Right lobe of liver (tissue), 4 donors: ENCODE measurements around the gene P2RX7.

ENCODE experiments used
- POLR2A ChIP-seq: fragments of 450-650 bp; IDR thresholded peaks from one replicate; pipeline ENCODE4 v1.6.1; 2017; ENCODE audit warnings: antibody characterized with exemption, mild to moderate bottlenecking
- TF ChIP-seq, protein P1 (sequence below), 4 donors: fragments of 200-600 bp in 3 of 4; fragments of 450-650 bp in 1 of 4; IDR thresholded peaks; one replicate each; pipeline versions ENCODE4 v1.5.1 to v1.8.0; 2016 to 2022; ENCODE audit warnings: antibody characterized with exemption in 4 of 4, mild to moderate bottlenecking in 2 of 4
- donor health status: DM: no; HTN: no; CAD: no.
- donor health status: DM: no; HTN: no; CAD: no.
- donor health status: DM: no; HTN: yes; CAD: no.

DNA sequence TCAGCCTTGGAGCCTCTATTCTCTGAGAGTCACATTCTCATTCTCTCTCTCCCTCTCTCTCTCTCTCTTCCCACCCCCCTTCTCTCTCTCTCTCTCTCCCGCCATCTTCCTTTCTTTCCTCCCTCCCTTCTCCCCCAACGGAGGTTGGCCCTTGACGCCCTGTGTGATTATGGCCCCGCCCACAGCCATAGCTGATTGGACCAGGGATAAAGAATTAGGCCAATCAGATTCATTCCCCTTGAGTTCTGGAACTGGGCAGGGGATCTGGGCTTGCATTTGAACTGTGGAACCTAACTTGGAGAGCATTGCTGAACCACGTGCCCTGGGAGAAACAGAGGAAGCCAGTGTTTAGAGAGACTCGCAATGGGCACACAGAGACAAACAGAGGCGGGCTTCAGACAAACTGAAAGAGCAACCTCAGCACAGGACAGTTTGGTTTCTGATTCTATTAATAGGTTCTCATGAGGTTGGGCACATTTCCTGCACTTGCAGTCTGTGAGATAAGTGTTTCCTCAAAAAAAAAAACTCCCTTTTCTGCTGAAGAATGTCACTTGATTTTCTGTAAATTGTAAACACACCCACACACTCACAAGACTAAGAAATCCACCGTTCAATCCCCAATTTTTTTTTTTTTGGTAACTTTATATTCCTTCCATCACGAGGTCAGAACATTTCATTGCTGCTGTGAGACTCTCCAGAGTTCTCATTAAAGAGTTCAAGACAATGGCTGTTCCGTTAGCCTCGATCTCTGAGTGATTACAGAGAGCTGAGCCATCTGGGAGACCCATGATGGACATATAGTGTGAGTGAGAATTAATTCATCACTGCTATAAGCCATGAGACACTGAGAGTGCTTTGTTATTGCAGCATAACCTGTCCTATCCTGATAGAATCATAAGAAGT lies 3.5 kb upstream of the P2RX7 start:
- TF ChIP-seq POLR2A: peak; percentile 9
- TF ChIP-seq, protein P1, sequence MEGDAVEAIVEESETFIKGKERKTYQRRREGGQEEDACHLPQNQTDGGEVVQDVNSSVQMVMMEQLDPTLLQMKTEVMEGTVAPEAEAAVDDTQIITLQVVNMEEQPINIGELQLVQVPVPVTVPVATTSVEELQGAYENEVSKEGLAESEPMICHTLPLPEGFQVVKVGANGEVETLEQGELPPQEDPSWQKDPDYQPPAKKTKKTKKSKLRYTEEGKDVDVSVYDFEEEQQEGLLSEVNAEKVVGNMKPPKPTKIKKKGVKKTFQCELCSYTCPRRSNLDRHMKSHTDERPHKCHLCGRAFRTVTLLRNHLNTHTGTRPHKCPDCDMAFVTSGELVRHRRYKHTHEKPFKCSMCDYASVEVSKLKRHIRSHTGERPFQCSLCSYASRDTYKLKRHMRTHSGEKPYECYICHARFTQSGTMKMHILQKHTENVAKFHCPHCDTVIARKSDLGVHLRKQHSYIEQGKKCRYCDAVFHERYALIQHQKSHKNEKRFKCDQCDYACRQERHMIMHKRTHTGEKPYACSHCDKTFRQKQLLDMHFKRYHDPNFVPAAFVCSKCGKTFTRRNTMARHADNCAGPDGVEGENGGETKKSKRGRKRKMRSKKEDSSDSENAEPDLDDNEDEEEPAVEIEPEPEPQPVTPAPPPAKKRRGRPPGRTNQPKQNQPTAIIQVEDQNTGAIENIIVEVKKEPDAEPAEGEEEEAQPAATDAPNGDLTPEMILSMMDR (IDR thresholded peaks at IDR 0.05): no peak
